ENCODE data around the gene LYPD3.

The LYPD3 gene

GRCh38 chr19:43505941-43506340 lies 40.5 kb upstream of the LYPD3 start:
- TF ChIP-seq, protein P1, sequence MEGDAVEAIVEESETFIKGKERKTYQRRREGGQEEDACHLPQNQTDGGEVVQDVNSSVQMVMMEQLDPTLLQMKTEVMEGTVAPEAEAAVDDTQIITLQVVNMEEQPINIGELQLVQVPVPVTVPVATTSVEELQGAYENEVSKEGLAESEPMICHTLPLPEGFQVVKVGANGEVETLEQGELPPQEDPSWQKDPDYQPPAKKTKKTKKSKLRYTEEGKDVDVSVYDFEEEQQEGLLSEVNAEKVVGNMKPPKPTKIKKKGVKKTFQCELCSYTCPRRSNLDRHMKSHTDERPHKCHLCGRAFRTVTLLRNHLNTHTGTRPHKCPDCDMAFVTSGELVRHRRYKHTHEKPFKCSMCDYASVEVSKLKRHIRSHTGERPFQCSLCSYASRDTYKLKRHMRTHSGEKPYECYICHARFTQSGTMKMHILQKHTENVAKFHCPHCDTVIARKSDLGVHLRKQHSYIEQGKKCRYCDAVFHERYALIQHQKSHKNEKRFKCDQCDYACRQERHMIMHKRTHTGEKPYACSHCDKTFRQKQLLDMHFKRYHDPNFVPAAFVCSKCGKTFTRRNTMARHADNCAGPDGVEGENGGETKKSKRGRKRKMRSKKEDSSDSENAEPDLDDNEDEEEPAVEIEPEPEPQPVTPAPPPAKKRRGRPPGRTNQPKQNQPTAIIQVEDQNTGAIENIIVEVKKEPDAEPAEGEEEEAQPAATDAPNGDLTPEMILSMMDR (IDR thresholded peaks at IDR 0.05), result no peak
- Histone ChIP-seq H3K4me3 (ENCODE audit: low read depth in 1 of 2, low read length in 1 of 2) (no peak overlapping the region), H3K27me3 (peaks cover 18% of the 10 kb centered on the region), H3K4me1 (ENCODE audit: control insufficient read depth in 1 of 2, insufficient read depth in 1 of 2, low read depth in 1 of 2, low read length in 1 of 2) (peaks cover 10 to 15% of the 10 kb centered on the region in 2 experiments), H3K27ac (no peak overlapping the region), H3K36me3 (peaks cover 47% of the 10 kb centered on the region), H3K9me3 (no peaks in the 10 kb centered on the region)

DNA sequence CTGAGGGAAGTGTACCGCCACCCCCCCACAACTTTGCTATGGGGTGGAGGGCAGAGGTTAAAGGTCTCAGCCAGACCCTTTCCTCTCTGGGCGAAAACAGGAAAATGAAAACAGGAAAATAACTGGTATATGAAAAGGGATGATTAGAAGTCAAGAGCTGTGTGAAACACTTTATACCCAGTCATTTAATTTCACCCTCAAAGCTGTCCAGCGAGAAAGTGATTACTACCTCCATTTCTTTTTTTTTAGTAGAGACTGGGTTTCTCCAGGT lies 39.7 kb upstream of the LYPD3 start:
- no peak overlapping the region for H3K4me3 ChIP-seq (ENCODE audit: low read depth in 1 of 2, low read length in 1 of 2)
- peaks cover 10 to 15% of the 10 kb centered on the region in 2 experiments for H3K4me1 ChIP-seq (ENCODE audit: control insufficient read depth in 1 of 2, insufficient read depth in 1 of 2, low read depth in 1 of 2, low read length in 1 of 2)
- H3K9me3 ChIP-seq, result no peaks in the 10 kb centered on the region
- peaks cover 18% of the 10 kb centered on the region for H3K27me3 ChIP-seq
- H3K27ac ChIP-seq, result no peak overlapping the region
- TF ChIP-seq, protein P1 (IDR thresholded peaks at IDR 0.05), result no peak
- H3K36me3 ChIP-seq, result peaks cover 39% of the 10 kb centered on the region

DNA sequence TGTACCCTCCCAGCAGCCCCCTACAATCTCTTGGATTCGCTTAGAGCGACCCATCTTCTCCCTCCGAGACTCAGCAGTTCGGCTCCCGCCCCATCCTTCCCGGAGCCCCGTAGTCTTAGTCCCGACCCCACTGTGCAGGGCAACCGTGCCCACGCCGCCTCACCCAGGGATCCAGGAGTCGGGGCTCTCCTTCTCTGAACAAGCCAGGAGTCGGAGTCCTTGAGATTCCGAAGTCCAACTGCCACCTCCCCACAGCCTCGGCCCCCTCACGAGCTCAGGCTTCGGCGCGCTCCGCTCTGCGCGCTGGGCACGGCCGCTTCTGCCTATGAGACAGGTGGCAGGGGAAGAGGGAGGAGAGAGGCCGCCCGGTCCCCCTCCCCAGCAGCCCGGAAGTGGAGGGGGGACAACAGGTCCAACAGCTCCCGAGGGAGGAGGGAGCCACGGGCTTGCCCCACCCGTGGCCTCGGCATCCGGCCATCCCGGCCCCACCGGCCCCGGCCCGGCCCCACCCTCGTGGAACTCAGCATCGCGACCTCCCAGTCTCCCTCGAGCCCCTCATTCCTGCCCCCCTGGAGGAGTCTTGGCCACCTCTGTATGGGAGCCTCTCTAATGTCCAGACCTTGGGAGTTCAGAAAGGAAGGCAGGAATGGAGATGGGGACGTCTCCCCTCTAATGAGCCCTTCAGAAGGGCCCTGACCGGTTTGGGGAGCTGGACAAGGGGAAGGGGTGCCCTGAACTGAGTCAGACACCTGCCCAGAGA lies 39.2 kb upstream of the LYPD3 start, which contains the start of gene PHLDB3:
PHLDB3 (minus strand) TSS at position 321 of the 760 bp plus-strand sequence. CDS start 628 bp downstream, outside the sequence.
- Histone ChIP-seq H3K9me3 (no peaks in the 10 kb centered on the region), H3K27me3 (peaks cover 18% of the 10 kb centered on the region), H3K4me1 (ENCODE audit: control insufficient read depth in 1 of 2, insufficient read depth in 1 of 2, low read depth in 1 of 2, low read length in 1 of 2) (peaks cover 10 to 15% of the 10 kb centered on the region in 2 experiments), H3K27ac (peak within 1 kb of the TSS; percentile 58), H3K36me3 (peaks cover 34% of the 10 kb centered on the region), H3K4me3 (ENCODE audit: low read depth in 1 of 2, low read length in 1 of 2) (peak within 1 kb of the TSS; percentile 65 to 90)
- TF ChIP-seq, protein P1 (IDR thresholded peaks at IDR 0.05), result no peak

DNA sequence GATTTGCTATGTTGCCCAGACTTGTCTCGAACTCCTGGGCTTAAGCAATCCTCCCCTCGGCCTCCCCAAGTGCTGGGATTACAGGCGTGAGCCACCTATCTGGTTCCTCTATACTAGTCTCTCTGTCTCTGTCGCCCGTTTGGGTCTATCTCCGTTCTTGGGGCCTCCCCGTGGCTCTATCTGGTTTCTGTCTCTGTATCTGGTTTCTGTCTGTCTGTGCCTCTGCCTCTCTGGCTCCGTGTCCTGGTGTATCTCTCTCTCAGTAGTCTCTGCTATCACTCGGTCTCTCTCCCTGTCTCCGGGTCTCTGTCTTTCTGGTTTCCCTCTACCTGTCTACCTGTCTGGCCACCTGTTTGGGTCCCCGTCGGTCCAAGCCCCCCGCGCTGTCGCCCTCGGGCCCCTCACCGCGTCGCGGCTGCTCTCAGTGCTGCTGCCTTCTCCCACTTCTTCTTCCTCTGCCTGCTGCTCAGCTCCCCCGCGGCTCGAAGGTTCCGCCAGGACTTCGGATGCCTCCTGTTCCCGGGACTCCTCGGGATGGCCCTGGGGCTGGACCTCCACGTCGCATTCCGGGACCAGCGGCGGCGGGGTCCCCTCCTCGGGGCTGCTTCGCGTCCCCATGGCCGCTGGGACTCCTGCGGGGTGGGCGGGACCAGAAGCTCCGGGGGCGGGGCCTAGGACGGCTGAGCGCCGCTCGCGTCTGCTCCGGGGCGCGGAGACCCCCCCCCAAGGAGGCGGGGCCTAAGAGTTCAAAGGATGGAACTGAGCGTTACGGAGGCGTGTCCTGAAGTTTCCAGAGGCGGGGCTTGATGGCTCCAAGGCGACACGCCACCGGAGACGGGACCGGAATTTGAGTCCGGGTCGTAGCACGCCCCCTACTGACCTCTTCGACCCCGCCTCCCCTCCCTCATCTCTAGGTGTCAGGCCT lies 38.4 kb upstream of the LYPD3 start:
- Histone ChIP-seq H3K9me3 (no peaks in the 10 kb centered on the region), H3K27ac (peak overlapping the region; percentile 58), H3K36me3 (peaks cover 26% of the 10 kb centered on the region), H3K4me3 (ENCODE audit: low read depth in 1 of 2, low read length in 1 of 2) (peak overlapping the region; percentile 65 to 90), H3K27me3 (peaks cover 18% of the 10 kb centered on the region), H3K4me1 (ENCODE audit: control insufficient read depth in 1 of 2, insufficient read depth in 1 of 2, low read depth in 1 of 2, low read length in 1 of 2) (peaks cover 10 to 15% of the 10 kb centered on the region in 2 experiments)
- TF ChIP-seq, protein P1 (IDR thresholded peaks at IDR 0.05), result no peak

DNA sequence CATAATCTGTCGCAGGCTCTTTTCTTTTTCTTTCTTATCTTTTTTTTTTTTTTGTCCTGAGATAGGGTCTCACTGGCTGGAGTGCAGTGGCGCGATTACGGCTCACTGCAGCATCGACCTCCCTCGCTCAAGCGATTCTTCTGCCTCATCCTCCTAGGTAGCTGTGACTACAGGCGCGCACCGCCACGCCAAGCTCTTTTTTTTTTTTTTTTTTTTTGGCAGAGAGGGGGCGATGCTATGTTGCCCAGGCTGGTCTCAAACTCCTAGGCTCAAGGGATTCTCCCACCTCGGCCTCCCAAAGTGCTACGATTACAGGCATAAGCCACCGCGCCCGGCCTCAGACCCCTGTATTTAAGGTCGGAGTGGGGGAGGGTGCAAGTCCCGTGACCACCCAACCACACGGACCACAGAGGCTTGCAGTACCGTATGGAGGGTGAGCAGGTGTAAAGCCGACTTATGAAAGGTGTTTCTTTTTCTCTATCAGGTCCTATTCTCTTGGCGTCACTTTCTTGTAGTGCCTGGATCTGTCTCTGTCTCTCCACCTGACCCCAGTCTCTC lies 37.1 kb upstream of the LYPD3 start:
- TF ChIP-seq, protein P1 (IDR thresholded peaks at IDR 0.05), result no peak
- Histone ChIP-seq H3K9me3 (no peaks in the 10 kb centered on the region), H3K36me3 (peaks cover 22% of the 10 kb centered on the region), H3K4me1 (ENCODE audit: control insufficient read depth in 1 of 2, insufficient read depth in 1 of 2, low read depth in 1 of 2, low read length in 1 of 2) (peaks cover 10 to 15% of the 10 kb centered on the region in 2 experiments), H3K27me3 (peaks cover 18% of the 10 kb centered on the region), H3K27ac (no peak overlapping the region), H3K4me3 (ENCODE audit: low read depth in 1 of 2, low read length in 1 of 2) (no peak overlapping the region)

Measured in neutrophil (primary cell).